Measurements from ENCODE around the gene SPATA2L. TPM values are rescaled to one million over a fixed set of nuclear protein-coding genes. Genes with fewer than 3 reads are reported as not detected.
"Not testable (repeated sequence)": the region's sequence is repeated elsewhere in the genome, so short reads cannot be mapped to it uniquely, and the experiment has no call there.

SPATA2L gene
- total RNA-seq, 1 donor from 2014 or later, result 7.5 TPM

DNA sequence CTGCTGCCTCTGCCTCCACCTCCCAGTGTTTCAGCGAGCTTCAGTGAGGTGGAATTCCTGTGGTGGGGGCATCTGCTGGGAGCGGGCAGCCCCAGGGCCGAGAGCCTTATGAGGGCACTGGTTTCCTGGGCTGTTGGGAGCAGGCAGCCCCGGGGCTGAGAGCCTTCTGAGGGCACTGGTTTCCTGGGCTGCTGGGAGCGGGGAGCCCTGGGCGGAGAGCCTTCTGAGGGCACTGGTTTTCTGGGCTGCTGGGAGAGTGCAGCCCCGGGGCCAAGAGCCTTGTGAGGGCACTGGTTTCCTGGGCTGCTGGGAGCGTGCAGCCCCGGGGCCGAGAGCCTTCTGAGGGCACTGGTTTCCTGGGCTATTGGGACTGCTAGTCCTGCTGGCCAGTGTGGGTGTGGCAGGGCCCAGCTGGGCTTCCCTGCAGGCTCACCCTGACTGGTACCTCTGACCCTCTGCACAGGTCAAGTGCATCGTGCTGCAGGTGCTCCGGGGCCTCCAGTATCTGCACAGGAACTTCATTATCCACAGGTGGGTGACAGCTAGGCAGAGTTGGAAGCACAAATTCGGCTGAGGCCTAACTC lies 9.4 kb downstream of the SPATA2L start:
- H3K9me3 Mint-ChIP-seq (ENCODE audit: unreplicated experiment), result no peaks in the 10 kb centered on the region
- DNase-seq (ENCODE audit: low spot score), result no peak
- H3K36me3 Mint-ChIP-seq (ENCODE audit: low read depth, unreplicated experiment), result peaks cover 17% of the 10 kb centered on the region
- H3K4me3 Mint-ChIP-seq (ENCODE audit: unreplicated experiment), result no peak overlapping the region
- peaks cover 23% of the 10 kb centered on the region for H3K27me3 Mint-ChIP-seq (ENCODE audit: unreplicated experiment)
- no peak overlapping the region for H3K27ac Mint-ChIP-seq (ENCODE audit: unreplicated experiment)
- TF ChIP-seq, protein P1, sequence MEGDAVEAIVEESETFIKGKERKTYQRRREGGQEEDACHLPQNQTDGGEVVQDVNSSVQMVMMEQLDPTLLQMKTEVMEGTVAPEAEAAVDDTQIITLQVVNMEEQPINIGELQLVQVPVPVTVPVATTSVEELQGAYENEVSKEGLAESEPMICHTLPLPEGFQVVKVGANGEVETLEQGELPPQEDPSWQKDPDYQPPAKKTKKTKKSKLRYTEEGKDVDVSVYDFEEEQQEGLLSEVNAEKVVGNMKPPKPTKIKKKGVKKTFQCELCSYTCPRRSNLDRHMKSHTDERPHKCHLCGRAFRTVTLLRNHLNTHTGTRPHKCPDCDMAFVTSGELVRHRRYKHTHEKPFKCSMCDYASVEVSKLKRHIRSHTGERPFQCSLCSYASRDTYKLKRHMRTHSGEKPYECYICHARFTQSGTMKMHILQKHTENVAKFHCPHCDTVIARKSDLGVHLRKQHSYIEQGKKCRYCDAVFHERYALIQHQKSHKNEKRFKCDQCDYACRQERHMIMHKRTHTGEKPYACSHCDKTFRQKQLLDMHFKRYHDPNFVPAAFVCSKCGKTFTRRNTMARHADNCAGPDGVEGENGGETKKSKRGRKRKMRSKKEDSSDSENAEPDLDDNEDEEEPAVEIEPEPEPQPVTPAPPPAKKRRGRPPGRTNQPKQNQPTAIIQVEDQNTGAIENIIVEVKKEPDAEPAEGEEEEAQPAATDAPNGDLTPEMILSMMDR (IDR thresholded peaks at IDR 0.05; ENCODE audit: unreplicated experiment), result no peak
- H3K4me1 Mint-ChIP-seq (ENCODE audit: unreplicated experiment), result peaks cover 6% of the 10 kb centered on the region

DNA sequence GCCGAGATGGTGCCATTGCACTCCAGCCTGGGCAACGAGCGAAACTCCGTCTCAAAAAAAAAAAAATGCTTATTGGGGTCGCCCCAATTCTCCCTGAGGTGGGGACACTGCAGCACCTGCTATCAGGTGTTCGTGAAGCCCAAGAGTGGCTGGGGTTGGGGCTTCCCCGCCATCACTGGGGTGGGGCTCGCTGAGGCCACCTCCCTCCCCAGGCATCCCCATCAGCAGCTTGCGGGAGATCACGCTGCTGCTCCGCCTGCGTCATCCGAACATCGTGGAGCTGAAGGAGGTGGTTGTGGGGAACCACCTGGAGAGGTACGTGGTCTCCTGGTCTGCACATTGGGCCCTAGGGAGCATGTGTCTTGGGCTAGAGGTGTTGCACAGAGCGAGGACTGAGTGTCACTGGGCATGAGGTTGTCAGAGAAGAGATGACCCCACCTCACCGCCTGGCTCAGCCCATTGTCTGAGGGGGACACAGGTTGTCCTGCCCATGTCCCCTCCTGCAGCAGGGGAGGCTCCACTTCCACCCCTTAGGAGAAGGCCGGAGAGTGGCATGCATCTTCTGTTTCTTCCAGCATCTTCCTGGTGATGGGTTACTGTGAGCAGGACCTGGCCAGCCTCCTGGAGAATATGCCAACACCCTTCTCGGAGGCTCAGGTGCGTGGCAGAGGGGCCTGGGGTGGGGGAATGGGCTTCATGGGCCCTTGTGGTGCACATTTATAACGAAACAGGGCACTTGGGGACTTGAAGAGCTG lies 10.1 kb downstream of the SPATA2L start:
- TF ChIP-seq, protein P1 (IDR thresholded peaks at IDR 0.05; ENCODE audit: unreplicated experiment), result no peak
- Mint-ChIP-seq H3K4me3 (ENCODE audit: unreplicated experiment) (no peak overlapping the region), H3K4me1 (ENCODE audit: unreplicated experiment) (peaks cover 6% of the 10 kb centered on the region), H3K27me3 (ENCODE audit: unreplicated experiment) (peaks cover 23% of the 10 kb centered on the region), H3K27ac (ENCODE audit: unreplicated experiment) (no peak overlapping the region), H3K36me3 (ENCODE audit: low read depth, unreplicated experiment) (peaks cover 17% of the 10 kb centered on the region), H3K9me3 (ENCODE audit: unreplicated experiment) (no peaks in the 10 kb centered on the region)
- DNase-seq (ENCODE audit: low spot score), result no peak

DNA sequence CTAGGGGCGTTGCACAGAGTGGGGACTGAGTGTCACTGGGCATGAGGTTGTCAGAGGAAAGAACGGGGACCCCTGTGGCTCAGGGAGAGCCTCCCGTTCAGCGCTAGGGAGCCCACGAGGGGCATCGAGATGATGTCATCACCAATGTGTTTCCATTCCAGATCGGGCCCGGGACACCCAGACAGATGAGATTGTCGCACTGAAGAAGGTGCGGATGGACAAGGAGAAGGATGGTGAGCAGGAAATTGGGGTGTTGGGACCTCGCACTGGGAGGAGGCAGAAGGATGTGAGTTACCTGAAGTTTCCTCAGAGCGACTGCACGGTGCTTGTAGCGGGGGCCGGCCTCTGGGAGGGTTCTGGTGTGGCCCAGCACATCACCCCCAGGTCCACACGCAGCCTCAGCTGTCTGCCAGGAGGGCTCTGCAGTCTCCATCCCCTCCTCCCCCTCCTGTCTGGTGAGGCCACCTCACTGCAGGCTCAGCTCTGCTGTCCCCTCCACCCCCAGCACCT lies 11.1 kb downstream of the SPATA2L start:
- Mint-ChIP-seq H3K4me1 (ENCODE audit: unreplicated experiment) (peaks cover 6% of the 10 kb centered on the region), H3K4me3 (ENCODE audit: unreplicated experiment) (peak overlapping the region; percentile 77), H3K9me3 (ENCODE audit: unreplicated experiment) (no peaks in the 10 kb centered on the region), H3K27ac (ENCODE audit: unreplicated experiment) (peak overlapping the region; percentile 18), H3K27me3 (ENCODE audit: unreplicated experiment) (peaks cover 17% of the 10 kb centered on the region), H3K36me3 (ENCODE audit: low read depth, unreplicated experiment) (peaks cover 22% of the 10 kb centered on the region)
- TF ChIP-seq, protein P1 (IDR thresholded peaks at IDR 0.05; ENCODE audit: unreplicated experiment), result no peak
- no peak for DNase-seq (ENCODE audit: low spot score)

DNA sequence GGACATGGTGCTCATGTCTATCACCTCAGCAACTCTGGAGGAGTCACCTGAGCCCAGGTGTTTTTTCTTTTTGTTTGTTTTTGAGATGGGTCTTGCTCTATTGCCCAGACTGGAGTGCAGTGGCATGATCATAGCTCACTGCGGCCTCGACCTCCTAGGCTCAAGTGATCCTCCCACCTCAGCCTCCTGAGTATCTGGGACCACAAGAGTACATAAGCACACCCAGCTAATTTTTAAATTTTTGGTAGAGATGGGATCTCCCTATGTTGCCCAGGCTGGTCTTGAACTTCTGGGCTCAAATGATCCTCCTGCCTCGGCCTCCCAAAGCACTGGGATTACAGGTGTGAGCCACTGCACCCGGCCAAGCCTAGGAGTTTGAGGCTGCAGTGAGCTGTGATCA lies 11.9 kb downstream of the SPATA2L start:
- H3K27ac Mint-ChIP-seq (ENCODE audit: unreplicated experiment); H3K4me1 Mint-ChIP-seq (ENCODE audit: unreplicated experiment); H3K9me3 Mint-ChIP-seq (ENCODE audit: unreplicated experiment); DNase-seq (ENCODE audit: low spot score); H3K4me3 Mint-ChIP-seq (ENCODE audit: unreplicated experiment): not testable (repeated sequence)
- peaks cover 16% of the 10 kb centered on the region for H3K27me3 Mint-ChIP-seq (ENCODE audit: unreplicated experiment)
- peaks cover 29% of the 10 kb centered on the region for H3K36me3 Mint-ChIP-seq (ENCODE audit: low read depth, unreplicated experiment)

DNA sequence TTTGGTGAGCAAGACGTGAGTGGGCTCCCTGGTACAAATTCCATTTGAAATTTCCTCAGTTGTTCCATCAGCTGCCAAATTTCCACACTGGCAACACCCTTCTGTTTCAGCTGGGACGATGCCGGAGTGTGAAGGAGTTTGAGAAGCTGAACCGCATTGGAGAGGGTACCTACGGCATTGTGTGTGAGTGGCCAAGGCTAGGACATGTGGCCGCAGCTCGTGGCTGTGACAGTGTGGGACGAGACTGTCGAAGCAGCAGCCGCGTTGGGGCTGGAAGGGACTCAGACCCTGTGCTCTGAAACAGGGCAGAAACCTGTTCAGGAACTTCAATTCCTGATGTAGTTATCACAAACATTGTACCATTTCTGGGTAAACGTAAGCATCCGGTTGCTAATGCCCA lies 12.4 kb downstream of the SPATA2L start:
- Mint-ChIP-seq H3K4me1 (ENCODE audit: unreplicated experiment) (peaks cover 6% of the 10 kb centered on the region), H3K36me3 (ENCODE audit: low read depth, unreplicated experiment) (peaks cover 31% of the 10 kb centered on the region), H3K4me3 (ENCODE audit: unreplicated experiment) (no peak overlapping the region), H3K27me3 (ENCODE audit: unreplicated experiment) (peaks cover 16% of the 10 kb centered on the region), H3K9me3 (ENCODE audit: unreplicated experiment) (peaks cover 6% of the 10 kb centered on the region), H3K27ac (ENCODE audit: unreplicated experiment) (no peak overlapping the region)
- TF ChIP-seq, protein P1 (IDR thresholded peaks at IDR 0.05; ENCODE audit: unreplicated experiment), result no peak
- DNase-seq (ENCODE audit: low spot score), result no peak

All from endothelial cell (in vitro differentiated cells).